ENCODE data around the gene HMGCL. TPM values are rescaled to one million over a fixed set of nuclear protein-coding genes. Genes with fewer than 3 reads are reported as not detected.

The HMGCL gene
- total and polyA plus RNA-seq, 2 of the 13 experiments (the other 11 are each of a cell fraction or from before 2014, with no cell fraction given): 21.3 to 41.4 TPM

GRCh38 chr1:23872421-23872820, 47.2 kb upstream of the HMGCL start (continued):
- TF ChIP-seq AFF4 (CRISPR knock-in tag; IDR thresholded peaks at IDR 0.05) (no peak), KLF16 (CRISPR knock-in tag; IDR thresholded peaks at IDR 0.05) (no peak), SMAD1 (CRISPR knock-in tag; IDR thresholded peaks at IDR 0.05; ENCODE audit: borderline replicate concordance, low read depth) (no peak), IKZF4 (CRISPR knock-in tag; IDR thresholded peaks at IDR 0.05; ENCODE audit: borderline replicate concordance, low read depth, not compliant biosample characterization) (no peak), HNF4G (IDR thresholded peaks at IDR 0.05; ENCODE audit: borderline replicate concordance, low read depth, low read length) (no peak), HNF4G (CRISPR knock-in tag; IDR thresholded peaks at IDR 0.05; ENCODE audit: borderline replicate concordance, low read depth) (no peak), ZSCAN5A (CRISPR knock-in tag; IDR thresholded peaks at IDR 0.05; ENCODE audit: borderline replicate concordance) (no peak), HIC2 (CRISPR knock-in tag; IDR thresholded peaks at IDR 0.05; ENCODE audit: low read depth) (no peak), SOX5 (CRISPR knock-in tag; IDR thresholded peaks at IDR 0.05; ENCODE audit: borderline replicate concordance) (no peak), ZNF839 (CRISPR knock-in tag; IDR thresholded peaks at IDR 0.05; ENCODE audit: borderline replicate concordance) (no peak)
